ENCODE data around the gene IQCK.

DNA sequence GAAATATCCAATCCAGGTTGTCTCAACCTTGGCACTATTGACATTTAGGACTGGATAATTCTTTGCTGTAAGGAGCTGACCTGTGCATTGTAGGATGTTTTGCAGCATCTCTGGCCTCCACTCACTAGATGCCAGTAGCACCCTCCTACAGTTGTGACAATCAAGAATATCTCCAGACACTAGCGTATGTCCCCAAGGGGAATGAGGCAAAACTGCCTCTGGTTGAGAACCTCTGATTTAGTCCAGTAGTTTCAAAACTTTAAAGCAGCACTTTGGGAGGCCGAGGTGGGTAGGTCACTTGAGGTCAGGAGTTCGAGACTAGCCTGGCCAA, 48.4 kb downstream of the IQCK start:
- TF ChIP-seq, protein P1, sequence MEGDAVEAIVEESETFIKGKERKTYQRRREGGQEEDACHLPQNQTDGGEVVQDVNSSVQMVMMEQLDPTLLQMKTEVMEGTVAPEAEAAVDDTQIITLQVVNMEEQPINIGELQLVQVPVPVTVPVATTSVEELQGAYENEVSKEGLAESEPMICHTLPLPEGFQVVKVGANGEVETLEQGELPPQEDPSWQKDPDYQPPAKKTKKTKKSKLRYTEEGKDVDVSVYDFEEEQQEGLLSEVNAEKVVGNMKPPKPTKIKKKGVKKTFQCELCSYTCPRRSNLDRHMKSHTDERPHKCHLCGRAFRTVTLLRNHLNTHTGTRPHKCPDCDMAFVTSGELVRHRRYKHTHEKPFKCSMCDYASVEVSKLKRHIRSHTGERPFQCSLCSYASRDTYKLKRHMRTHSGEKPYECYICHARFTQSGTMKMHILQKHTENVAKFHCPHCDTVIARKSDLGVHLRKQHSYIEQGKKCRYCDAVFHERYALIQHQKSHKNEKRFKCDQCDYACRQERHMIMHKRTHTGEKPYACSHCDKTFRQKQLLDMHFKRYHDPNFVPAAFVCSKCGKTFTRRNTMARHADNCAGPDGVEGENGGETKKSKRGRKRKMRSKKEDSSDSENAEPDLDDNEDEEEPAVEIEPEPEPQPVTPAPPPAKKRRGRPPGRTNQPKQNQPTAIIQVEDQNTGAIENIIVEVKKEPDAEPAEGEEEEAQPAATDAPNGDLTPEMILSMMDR (conservative IDR thresholded peaks at IDR 0.05 in 1 of 2, IDR thresholded peaks at IDR 0.05 in 1 of 2; ENCODE audit: low read depth in 1 of 2, low read length in 2 of 2) = no peak
- TF ChIP-seq EZH2 (IDR thresholded peaks at IDR 0.05; ENCODE audit: low read length, missing control alignments) = no peak

Measured in fibroblast of lung (primary cell).